Hematopoietic multipotent progenitor cell (in vitro differentiated cells): ENCODE measurements around the gene ABI3BP. TPM values are rescaled to one million over a fixed set of nuclear protein-coding genes. Genes with fewer than 3 reads are reported as not detected.

ENCODE experiments used
- DNase-seq, 3 donors: peaks; one replicate each; pipeline ENCODE4 v3.0.0-alpha.2; 2011 to 2015; ENCODE audit warnings: low read depth in 2 of 3, low spot score in 2 of 3
- total RNA-seq: library from RNA; depleted of rRNA; stranded (reverse); fragments of >200 nt; gene quantifications from one replicate; pipeline ENCODE4 v1.2.3, GENCODE V29; 2012

ABI3BP gene
- total RNA-seq, 1 donor, result 1.1 TPM

DNA sequence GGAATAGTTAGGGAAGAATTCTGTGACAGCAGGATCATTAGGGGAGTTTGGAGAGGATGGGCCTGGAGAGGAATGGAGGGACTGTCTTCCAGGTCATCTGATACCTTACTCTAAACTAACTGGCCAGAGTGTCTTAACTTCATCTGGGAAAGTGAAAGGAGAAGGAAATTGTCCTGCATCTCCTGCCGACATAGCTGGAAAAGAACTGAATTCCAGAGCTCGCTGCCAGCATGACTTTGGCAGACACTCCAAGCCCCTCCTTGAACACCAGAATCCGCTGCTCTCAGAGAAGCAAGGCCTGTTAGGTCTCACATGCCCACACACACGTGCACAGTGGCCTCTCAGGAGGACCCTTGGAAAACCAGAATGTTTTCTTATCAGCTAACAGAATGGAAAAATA, 10.5 kb downstream of the ABI3BP start:
- no peak for DNase-seq

DNA sequence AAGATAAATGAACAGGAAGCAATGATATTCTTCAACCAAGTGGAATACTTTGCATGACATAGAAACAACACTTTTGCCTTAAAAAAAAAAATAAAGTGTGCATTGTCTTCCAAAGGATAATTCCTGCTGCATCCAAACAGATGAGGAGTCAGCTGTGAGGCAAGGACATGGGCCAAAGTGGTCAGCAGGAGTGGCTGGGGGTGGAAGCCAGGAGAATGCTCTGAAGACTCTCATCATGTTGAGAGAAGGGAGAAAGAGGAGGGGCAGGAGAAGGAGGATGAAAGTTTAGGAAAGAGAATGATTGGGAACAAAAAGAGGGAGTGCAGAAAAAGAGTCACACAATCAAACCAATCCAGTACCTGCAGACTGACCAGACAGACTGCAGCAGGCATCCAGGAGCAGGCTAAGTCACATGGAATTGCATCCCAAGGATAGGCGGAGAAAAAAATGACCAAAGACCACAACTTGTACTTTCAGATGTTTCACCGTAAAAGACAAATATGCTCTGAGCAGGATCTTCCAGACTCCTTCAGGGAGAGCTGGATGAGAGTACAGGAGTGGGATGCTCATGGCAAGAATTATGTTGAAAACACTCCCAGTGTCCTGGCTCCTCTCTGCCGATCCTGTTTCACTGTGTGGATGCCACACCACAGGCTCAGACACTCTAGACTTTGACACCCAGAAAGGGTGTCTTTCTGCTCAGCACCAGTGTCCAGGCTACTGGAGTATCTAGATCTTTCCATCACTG, 11.9 kb downstream of the ABI3BP start:
- DNase-seq, result no peak

- DNase-seq, result no peak
Measured at GRCh38 chr3:100978011-100978659, 15.1 kb downstream of the ABI3BP start.

- DNase-seq, result no peak
Measured at GRCh38 chr3:100976611-100977010, 16.6 kb downstream of the ABI3BP start.

DNA sequence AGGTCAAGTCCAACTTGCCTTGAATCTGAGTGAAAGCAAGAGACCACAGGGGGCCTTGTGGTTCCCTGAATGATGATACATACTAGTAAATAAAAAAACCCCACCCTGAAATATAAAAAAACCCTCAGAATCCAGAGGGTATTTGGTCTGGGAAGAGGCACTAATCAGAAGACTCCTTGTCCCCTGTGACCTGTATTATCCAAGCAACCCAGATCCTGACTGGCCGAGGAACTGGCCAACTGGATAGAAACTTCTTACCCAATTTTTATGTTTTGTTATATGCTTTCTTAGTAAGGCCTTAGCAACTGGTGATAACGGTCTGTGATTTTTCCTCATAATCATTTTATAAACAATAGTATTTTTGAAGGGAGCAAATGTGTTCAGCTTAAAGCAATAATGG, 17.5 kb downstream of the ABI3BP start:
- no peak for DNase-seq

GRCh38 chr3:100973594-100973993, 19.6 kb downstream of the ABI3BP start:
- no peak for DNase-seq

DNA sequence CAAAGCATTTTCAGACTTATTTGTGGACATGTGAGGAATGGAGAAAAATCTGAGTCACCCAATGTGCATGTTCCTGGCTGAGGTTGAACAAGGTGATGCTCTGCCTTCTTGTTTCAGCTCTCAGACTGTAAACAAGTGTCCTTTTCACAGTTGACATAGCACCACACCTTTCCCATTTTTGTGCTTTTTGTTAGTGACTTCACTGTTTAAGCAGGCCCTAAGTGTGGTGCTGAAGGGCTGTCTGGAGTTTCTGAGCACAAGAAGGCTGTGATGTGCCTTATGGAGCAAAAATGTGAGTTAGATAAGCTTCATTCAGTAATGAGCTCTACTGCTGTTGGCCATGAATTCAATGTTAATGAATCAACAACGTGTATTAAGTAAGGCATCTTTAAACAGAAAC, 20.4 kb downstream of the ABI3BP start:
- no peak for DNase-seq

DNA sequence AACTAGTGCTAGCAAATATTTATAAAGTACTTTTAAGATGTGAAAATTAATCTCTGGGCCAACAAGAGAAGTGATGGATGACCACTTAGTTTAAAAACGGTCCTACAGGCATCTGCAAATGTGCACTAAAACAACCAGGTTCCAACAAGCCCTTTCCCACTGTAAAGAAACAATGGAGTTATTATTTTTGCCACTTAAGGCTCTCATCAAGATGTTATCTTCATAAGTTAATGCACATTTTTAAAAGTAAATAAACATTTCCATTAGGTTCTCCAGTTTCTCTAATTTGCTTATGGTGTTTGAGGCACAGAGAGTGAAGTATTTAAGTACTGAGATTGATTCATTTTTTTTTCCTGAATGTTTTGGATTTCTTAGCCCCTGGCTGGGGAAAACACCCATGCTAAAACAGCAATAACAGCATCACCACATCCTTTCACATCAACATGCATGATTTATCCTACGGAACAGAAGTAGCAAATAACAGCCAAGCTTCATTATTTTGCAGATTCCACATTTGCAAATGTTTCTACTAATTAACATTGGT, 20.8 kb downstream of the ABI3BP start:
- no peak for DNase-seq

DNA sequence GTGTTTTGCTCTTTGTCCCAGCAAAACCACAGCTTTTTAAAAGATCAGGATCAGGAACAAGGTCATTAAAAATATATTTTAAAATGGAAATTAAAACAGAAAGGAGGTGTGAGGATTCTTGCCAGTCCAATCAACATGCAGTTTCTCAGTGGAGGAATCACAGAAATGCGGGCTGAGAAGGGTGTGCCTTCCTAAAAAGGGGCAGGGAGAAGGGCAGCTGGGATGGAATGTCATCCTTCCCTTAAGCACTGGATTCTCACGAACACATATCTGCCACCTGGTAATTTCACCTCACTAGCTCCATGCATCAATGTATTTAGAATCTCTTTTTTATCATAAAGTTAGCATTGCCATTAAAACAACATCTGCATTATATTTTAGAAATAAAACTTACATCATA, 21.4 kb downstream of the ABI3BP start:
- DNase-seq, result no peak

- no peak for DNase-seq
Measured at GRCh38 chr3:100970477-100970990, 22.7 kb downstream of the ABI3BP start.

- no peak for DNase-seq
Measured at GRCh38 chr3:100968932-100969906, 24.0 kb downstream of the ABI3BP start.

DNA sequence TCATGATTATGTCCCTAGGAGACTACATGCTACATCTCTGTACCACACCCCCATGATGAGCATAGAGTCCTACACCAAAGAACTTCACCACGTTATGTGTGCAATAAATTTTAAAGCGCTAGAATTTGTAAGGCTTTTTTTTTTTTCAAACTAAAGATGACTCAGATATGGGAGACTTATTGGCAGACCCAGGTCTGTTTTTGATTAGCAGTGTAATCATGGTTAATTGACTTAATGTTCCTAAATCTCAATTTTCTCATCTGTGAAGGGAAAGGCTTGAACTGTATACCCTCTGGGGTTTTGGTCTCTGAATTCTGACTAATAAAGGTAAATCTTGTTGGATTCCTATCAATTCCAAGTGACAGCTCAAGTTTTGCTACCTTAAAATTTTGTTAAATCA, 26.4 kb downstream of the ABI3BP start:
- no peak for DNase-seq

- DNase-seq, result no peak
Measured at GRCh38 chr3:100966049-100966491, 27.2 kb downstream of the ABI3BP start.

- no peak for DNase-seq
Measured at GRCh38 chr3:100963041-100963440, 30.2 kb downstream of the ABI3BP start.

GRCh38 chr3:100957261-100957986, 35.8 kb downstream of the ABI3BP start:
- no peak for DNase-seq

GRCh38 chr3:100956276-100956675, 36.9 kb downstream of the ABI3BP start:
- no peak for DNase-seq

DNA sequence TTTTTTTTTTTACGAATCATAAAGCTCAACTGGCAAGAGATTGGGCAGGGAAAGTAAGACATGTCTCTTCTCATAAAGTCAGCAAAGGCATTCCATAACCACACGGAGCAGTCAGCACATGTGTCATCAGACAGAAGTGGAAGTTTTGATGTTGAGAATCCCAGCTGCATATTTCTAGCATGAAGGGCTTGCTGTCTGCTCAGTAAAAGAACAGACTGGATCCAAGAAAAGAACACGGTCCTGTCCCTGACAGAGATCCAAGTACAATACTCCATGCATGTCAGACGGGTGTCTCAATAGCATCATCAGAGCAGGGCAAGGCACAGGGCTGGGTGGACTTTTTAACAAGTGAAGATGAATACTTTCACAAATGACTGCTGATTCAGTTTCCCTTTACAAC, 38.2 kb downstream of the ABI3BP start:
- DNase-seq, result no peak

DNA sequence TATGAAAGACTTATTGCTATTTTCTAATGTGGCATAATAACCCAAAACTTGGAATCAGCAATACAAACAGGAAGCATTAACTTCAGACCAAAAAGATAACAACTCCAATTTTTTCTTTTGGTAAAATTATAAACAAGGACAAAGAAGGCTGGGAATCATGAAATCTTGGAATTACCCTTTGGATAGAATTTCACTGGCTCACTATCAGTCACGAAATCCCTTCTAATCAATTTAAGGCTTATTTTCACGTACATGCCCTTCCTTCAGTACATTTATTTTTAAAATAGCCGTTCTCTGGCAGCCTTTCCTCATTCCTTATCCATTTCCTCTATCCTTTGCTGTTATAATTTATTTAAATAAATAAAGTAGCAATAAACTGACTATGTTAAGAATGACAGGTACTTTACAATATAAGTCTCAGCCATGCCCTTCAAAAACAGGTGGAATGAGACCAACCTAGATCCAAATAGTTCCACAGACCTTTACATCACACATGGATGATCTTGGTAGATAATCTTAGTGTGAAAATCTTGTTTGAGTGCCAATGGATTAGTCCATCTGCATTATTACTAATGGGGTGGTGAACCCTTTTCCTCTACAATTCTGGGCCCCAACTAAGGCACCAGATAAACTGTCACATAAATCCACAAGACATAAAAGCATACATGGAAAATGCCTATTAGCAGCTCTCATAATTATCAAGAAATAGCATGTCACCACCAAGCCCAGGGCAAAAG, 38.9 kb downstream of the ABI3BP start:
- DNase-seq, result no peak

- no peak for DNase-seq
Measured at GRCh38 chr3:100953103-100953502, 40.1 kb downstream of the ABI3BP start.
